SK-N-SH (cell line): ENCODE results near the gene PCDH17.

Experiments used
- CHD2 ChIP-seq: fragments of 150-350 bp; IDR thresholded peaks from 2 replicates; pipeline ENCODE4 v1.6.1; 2018; ENCODE audit warnings: low read length; ENCODE audit not compliant: partially characterized antibody
- ELF1 ChIP-seq: IDR thresholded peaks from 2 replicates; pipeline ENCODE4 v1.4.0; 2012
- EP300 ChIP-seq, 2 experiments: IDR thresholded peaks; 2 replicates each; pipeline versions ENCODE4 v1.4.0 to v1.6.1; 2012; ENCODE audit warnings: borderline replicate concordance in 1 of 2, low read depth in 1 of 2, low read length in 1 of 2
- MXI1 ChIP-seq: IDR thresholded peaks from 2 replicates; pipeline ENCODE4 v1.6.1; 2012; ENCODE audit warnings: mild to moderate bottlenecking, low read depth, low read length, improper control_type of control experiment
- POLR2AphosphoS5 ChIP-seq: IDR thresholded peaks from 2 replicates; pipeline ENCODE4 v1.6.1; 2012; ENCODE audit warnings: low read depth, low read length
- TAF1 ChIP-seq: IDR thresholded peaks from 2 replicates; pipeline ENCODE4 v1.6.1; 2012; ENCODE audit warnings: low read depth, mild to moderate bottlenecking, low read length, moderate library complexity, borderline replicate concordance
- TF ChIP-seq, protein P1 (sequence below): fragments of 200-600 bp; sonication (generic); IDR thresholded peaks from 2 replicates; pipeline ENCODE4 v1.6.1; 2017; ENCODE audit warnings: antibody characterized with exemption, mild to moderate bottlenecking, moderate library complexity
- TF ChIP-seq, protein P2 (sequence below): IDR thresholded peaks from 2 replicates; pipeline ENCODE4 v1.4.0; 2012; ENCODE audit warnings: low read depth

DNA sequence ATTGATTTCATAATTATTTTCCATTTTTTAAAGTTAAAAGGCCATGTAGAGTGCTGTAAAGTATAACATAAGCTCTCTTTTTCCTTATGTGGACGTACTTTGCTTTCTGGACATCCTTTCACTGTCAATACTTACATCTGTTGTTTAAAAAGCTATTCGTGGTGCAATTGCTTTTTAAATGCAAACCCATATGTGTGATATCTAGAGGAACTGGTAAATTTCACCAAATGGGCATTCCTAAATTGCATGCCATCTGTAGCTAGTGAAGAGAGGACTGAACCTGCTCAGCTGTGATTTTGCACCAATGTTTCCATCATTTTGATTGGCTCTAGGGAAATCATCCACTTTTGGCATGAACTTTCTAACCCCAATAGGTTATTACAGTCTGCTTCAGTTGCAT, 129.4 kb downstream of the PCDH17 start:
- no peak for TF ChIP-seq ELF1
- no peak for TF ChIP-seq EP300 (IDR thresholded peaks at IDR 0.05; ENCODE audit: borderline replicate concordance in 1 of 2, low read depth in 1 of 2, low read length in 1 of 2)
- TF ChIP-seq, protein P1, sequence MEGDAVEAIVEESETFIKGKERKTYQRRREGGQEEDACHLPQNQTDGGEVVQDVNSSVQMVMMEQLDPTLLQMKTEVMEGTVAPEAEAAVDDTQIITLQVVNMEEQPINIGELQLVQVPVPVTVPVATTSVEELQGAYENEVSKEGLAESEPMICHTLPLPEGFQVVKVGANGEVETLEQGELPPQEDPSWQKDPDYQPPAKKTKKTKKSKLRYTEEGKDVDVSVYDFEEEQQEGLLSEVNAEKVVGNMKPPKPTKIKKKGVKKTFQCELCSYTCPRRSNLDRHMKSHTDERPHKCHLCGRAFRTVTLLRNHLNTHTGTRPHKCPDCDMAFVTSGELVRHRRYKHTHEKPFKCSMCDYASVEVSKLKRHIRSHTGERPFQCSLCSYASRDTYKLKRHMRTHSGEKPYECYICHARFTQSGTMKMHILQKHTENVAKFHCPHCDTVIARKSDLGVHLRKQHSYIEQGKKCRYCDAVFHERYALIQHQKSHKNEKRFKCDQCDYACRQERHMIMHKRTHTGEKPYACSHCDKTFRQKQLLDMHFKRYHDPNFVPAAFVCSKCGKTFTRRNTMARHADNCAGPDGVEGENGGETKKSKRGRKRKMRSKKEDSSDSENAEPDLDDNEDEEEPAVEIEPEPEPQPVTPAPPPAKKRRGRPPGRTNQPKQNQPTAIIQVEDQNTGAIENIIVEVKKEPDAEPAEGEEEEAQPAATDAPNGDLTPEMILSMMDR: no peak
- TF ChIP-seq, protein P2, sequence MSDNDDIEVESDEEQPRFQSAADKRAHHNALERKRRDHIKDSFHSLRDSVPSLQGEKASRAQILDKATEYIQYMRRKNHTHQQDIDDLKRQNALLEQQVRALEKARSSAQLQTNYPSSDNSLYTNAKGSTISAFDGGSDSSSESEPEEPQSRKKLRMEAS: no peak
- no peak for TF ChIP-seq POLR2AphosphoS5
- TF ChIP-seq TAF1: no peak
- no peak for TF ChIP-seq MXI1
- TF ChIP-seq CHD2: no peak
